Adrenal gland (tissue), 5 donors: ENCODE data around the gene SERPINA9.

Experiments
- CTCF ChIP-seq, 6 experiments: fragments of 450-650 bp in 4 of 6; fragments of 200-600 bp in 2 of 6; sonication (generic) in 1 of 6; IDR thresholded peaks; 1 replicate in 5 of 6; 2 replicates in 1 of 6; pipeline versions ENCODE4 v1.5.1 to v1.8.0; 2016 to 2021; ENCODE audit warnings: antibody characterized with exemption in 6 of 6, mild to moderate bottlenecking in 2 of 6, moderate library complexity in 1 of 6
- POLR2A ChIP-seq, 2 donors: fragments of 450-650 bp; IDR thresholded peaks; one replicate each; pipeline ENCODE4 v1.6.1; 2017; ENCODE audit warnings: antibody characterized with exemption in 2 of 2, mild to moderate bottlenecking in 2 of 2, moderate library complexity in 1 of 2
- donor health status: DM: no; HTN: no; CAD: no.

GRCh38 chr14:94451091-94451771, 24.8 kb downstream of the SERPINA9 start:
- TF ChIP-seq CTCF (IDR thresholded peaks at IDR 0.05), result no peak
- no peak for TF ChIP-seq POLR2A (IDR thresholded peaks at IDR 0.05)
